Trophoblast cell (in vitro differentiated cells and primary cell): Measurements from ENCODE around the gene ZPR1.

Source experiments
- DNase-seq, 2 donors: peaks; one replicate each; pipeline ENCODE4 v3.0.0-alpha.2; 2016
- H2AFZ ChIP-seq: 2 replicates; pipeline ENCODE4 v1.6.1; 2013; ENCODE audit warnings: low read length, moderate library complexity, mild to moderate bottlenecking; ENCODE audit not compliant: insufficient read depth, poor library complexity
- H2AK5ac ChIP-seq: 2 replicates; pipeline ENCODE4 v1.6.1; 2013; ENCODE audit warnings: mild to moderate bottlenecking, low read length
- H2BK120ac ChIP-seq: 2 replicates; pipeline ENCODE4 v1.6.1; 2013; ENCODE audit warnings: low read length, mild to moderate bottlenecking, moderate library complexity; ENCODE audit not compliant: insufficient read depth, poor library complexity
- H2BK12ac ChIP-seq: 2 replicates; pipeline ENCODE4 v1.6.1; 2013; ENCODE audit warnings: mild to moderate bottlenecking, low read length, moderate library complexity
- H2BK5ac ChIP-seq: 2 replicates; pipeline ENCODE4 v1.6.1; 2013; ENCODE audit warnings: low read length, low read depth, moderate library complexity, mild to moderate bottlenecking; ENCODE audit not compliant: poor library complexity
- H3K14ac ChIP-seq: 2 replicates; pipeline ENCODE4 v1.6.1; 2013; ENCODE audit warnings: mild to moderate bottlenecking, low read length
- H3K18ac ChIP-seq: 2 replicates; pipeline ENCODE4 v1.6.1; 2013; ENCODE audit warnings: mild to moderate bottlenecking, low read length
- H3K23ac ChIP-seq: 2 replicates; pipeline ENCODE4 v1.6.1; 2013; ENCODE audit warnings: low read length
- H3K27ac ChIP-seq: 2 replicates; pipeline ENCODE4 v1.5.1; 2013; ENCODE audit warnings: low read depth, mild to moderate bottlenecking, inconsistent platforms, low read length, moderate library complexity
- H3K27me3 ChIP-seq: 2 replicates; pipeline ENCODE4 v1.6.1; 2013; ENCODE audit warnings: inconsistent platforms, mild to moderate bottlenecking, low read length, moderate library complexity; ENCODE audit not compliant: insufficient read depth
- H3K36me3 ChIP-seq, 2 experiments: 1 replicate in 1 of 2; 2 replicates in 1 of 2; pipeline ENCODE4 v1.6.1; 2013; ENCODE audit warnings: low read length in 2 of 2, mild to moderate bottlenecking in 2 of 2, moderate library complexity in 1 of 2; ENCODE audit not compliant: insufficient read depth in 2 of 2, control insufficient read depth in 1 of 2
- H3K4ac ChIP-seq: 2 replicates; pipeline ENCODE4 v1.6.1; 2013; ENCODE audit warnings: low read depth, mild to moderate bottlenecking, low read length, moderate library complexity
- H3K4me1 ChIP-seq, 2 experiments: 1 replicate in 1 of 2; 2 replicates in 1 of 2; pipeline ENCODE4 v1.6.1; 2013; ENCODE audit warnings: low read length in 2 of 2, mild to moderate bottlenecking in 2 of 2, moderate library complexity in 1 of 2; ENCODE audit not compliant: insufficient read depth in 2 of 2, control insufficient read depth in 1 of 2
- H3K4me2 ChIP-seq: 2 replicates; pipeline ENCODE4 v1.6.1; 2013; ENCODE audit warnings: inconsistent platforms, mild to moderate bottlenecking, low read length, moderate library complexity
- H3K4me3 ChIP-seq: 2 replicates; pipeline ENCODE4 v1.5.1; 2013; ENCODE audit warnings: mild to moderate bottlenecking, low read depth, low read length, inconsistent platforms
- H3K79me1 ChIP-seq: one replicate; pipeline ENCODE4 v1.6.1; 2013; ENCODE audit warnings: low read length
- H3K79me2 ChIP-seq: 2 replicates; pipeline ENCODE4 v1.6.1; 2013; ENCODE audit warnings: low read length, mild to moderate bottlenecking; ENCODE audit not compliant: control insufficient read depth, insufficient read depth, poor library complexity
- H3K9ac ChIP-seq: 2 replicates; pipeline ENCODE4 v1.6.1; 2013; ENCODE audit warnings: mild to moderate bottlenecking, low read length
- H3K9me3 ChIP-seq: 2 replicates; pipeline ENCODE4 v1.6.1; 2013; ENCODE audit warnings: low read depth, mild to moderate bottlenecking, control low read depth, inconsistent platforms, low read length; ENCODE audit not compliant: insufficient read depth
- H4K12ac ChIP-seq: 2 replicates; pipeline ENCODE4 v1.6.1; 2013; ENCODE audit warnings: low read depth, mild to moderate bottlenecking, low read length, moderate library complexity
- H4K8ac ChIP-seq: 2 replicates; pipeline ENCODE4 v1.6.1; 2013; ENCODE audit warnings: low read depth, mild to moderate bottlenecking, low read length, moderate library complexity
- H4K91ac ChIP-seq: one replicate; pipeline ENCODE4 v1.6.1; 2013; ENCODE audit warnings: low read depth, mild to moderate bottlenecking, low read length, moderate library complexity
- WGBS: extraction: QIAGEN DNeasy Blood & Tissue Kit; methylation state at CpG from one replicate; pipeline ENCODE4 v1.1.7; 2013; ENCODE audit warnings: missing lambda C conversion rate; ENCODE audit not compliant: insufficient read length, insufficient coverage; ENCODE audit errors: extremely low coverage; 5-methylcytosine and 5-hydroxymethylcytosine counted together

Gene ZPR1

GRCh38 chr11:116731821-116732220, 56.0 kb downstream of the ZPR1 start:
- no peaks in the 10 kb centered on the region for H3K36me3 ChIP-seq
- H3K9ac ChIP-seq: no peak overlapping the region
- H3K4me1 ChIP-seq: peaks cover 0 to 5% of the 10 kb centered on the region in 2 experiments
- no peaks in the 10 kb centered on the region for H3K79me1 ChIP-seq
- H3K4me3 ChIP-seq: no peak overlapping the region
- no peak for DNase-seq
- H3K9me3 ChIP-seq: no peaks in the 10 kb centered on the region
- no peak overlapping the region for H2BK12ac ChIP-seq
- H2BK5ac ChIP-seq: no peak overlapping the region
- no peak overlapping the region for H2AFZ ChIP-seq
- no peaks in the 10 kb centered on the region for H3K27me3 ChIP-seq
- H2BK120ac ChIP-seq: no peak overlapping the region
- no peak overlapping the region for H2AK5ac ChIP-seq
- H4K91ac ChIP-seq: no peak overlapping the region
- H3K14ac ChIP-seq: no peak overlapping the region
- H3K4me2 ChIP-seq: no peak overlapping the region
- H3K18ac ChIP-seq: no peak overlapping the region
- no CpG with 5 or more reads among the region's 2 CpGs for WGBS
- H4K8ac ChIP-seq: no peak overlapping the region
- H3K79me2 ChIP-seq: no peaks in the 10 kb centered on the region
- H3K23ac ChIP-seq: no peak overlapping the region
- H3K27ac ChIP-seq: no peak overlapping the region
- no peak overlapping the region for H4K12ac ChIP-seq
- no peak overlapping the region for H3K4ac ChIP-seq

- no peak overlapping the region for H2AFZ ChIP-seq
- peak in 1 of 2 donors; percentile 31 for DNase-seq
- no peak overlapping the region for H4K8ac ChIP-seq
Observed at GRCh38 chr11:116731097-116731761, 56.6 kb downstream of the ZPR1 start.

GRCh38 chr11:116730601-116731000, 57.2 kb downstream of the ZPR1 start:
- Histone ChIP-seq H3K79me2 (no peaks in the 10 kb centered on the region), H2BK5ac (no peak overlapping the region), H2BK12ac (no peak overlapping the region), H4K91ac (no peak overlapping the region), H3K9me3 (no peaks in the 10 kb centered on the region), H3K9ac (no peak overlapping the region), H3K14ac (no peak overlapping the region), H2AFZ (no peak overlapping the region), H3K4ac (no peak overlapping the region), H2BK120ac (no peak overlapping the region), H3K79me1 (no peaks in the 10 kb centered on the region), H3K36me3 (no peaks in the 10 kb centered on the region), H4K8ac (no peak overlapping the region), H2AK5ac (no peak overlapping the region), H3K4me3 (no peak overlapping the region), H3K4me2 (no peak overlapping the region), H3K27ac (no peak overlapping the region), H4K12ac (no peak overlapping the region), H3K18ac (no peak overlapping the region), H3K27me3 (no peaks in the 10 kb centered on the region), H3K4me1 (peaks cover 0 to 5% of the 10 kb centered on the region in 2 experiments), H3K23ac (no peak overlapping the region)
- no CpG with 5 or more reads among the region's 6 CpGs for WGBS
- no peak for DNase-seq

More at GRCh38 chr11:116731097-116731761, 56.6 kb downstream of the ZPR1 start:
- Histone ChIP-seq H3K9ac (no peak overlapping the region), H3K79me1 (no peaks in the 10 kb centered on the region), H3K18ac (no peak overlapping the region), H2AK5ac (no peak overlapping the region), H3K4me3 (no peak overlapping the region), H3K27me3 (no peaks in the 10 kb centered on the region), H3K9me3 (no peaks in the 10 kb centered on the region), H3K27ac (no peak overlapping the region), H2BK5ac (no peak overlapping the region), H4K91ac (no peak overlapping the region), H2BK12ac (no peak overlapping the region), H3K79me2 (no peaks in the 10 kb centered on the region), H3K36me3 (no peaks in the 10 kb centered on the region), H3K4me2 (no peak overlapping the region), H3K23ac (no peak overlapping the region), H3K4ac (no peak overlapping the region), H4K12ac (no peak overlapping the region), H2BK120ac (no peak overlapping the region), H3K4me1 (peaks cover 0 to 5% of the 10 kb centered on the region in 2 experiments), H3K14ac (no peak overlapping the region)
- no CpG with 5 or more reads among the region's 11 CpGs for WGBS

GRCh38 chr11:116730241-116730561, 57.6 kb downstream of the ZPR1 start:
- DNase-seq: no peak
- H3K4me2 ChIP-seq: no peak overlapping the region

More at GRCh38 chr11:116730241-116730561, 57.6 kb downstream of the ZPR1 start:
- Histone ChIP-seq H3K27me3 (no peaks in the 10 kb centered on the region), H2BK12ac (no peak overlapping the region), H3K4me3 (no peak overlapping the region), H3K4ac (no peak overlapping the region), H4K8ac (no peak overlapping the region), H4K12ac (no peak overlapping the region), H3K27ac (no peak overlapping the region), H3K18ac (no peak overlapping the region), H3K9ac (no peak overlapping the region), H3K23ac (no peak overlapping the region), H3K14ac (no peak overlapping the region), H3K79me2 (no peaks in the 10 kb centered on the region), H2AK5ac (no peak overlapping the region), H2AFZ (no peak overlapping the region), H2BK5ac (no peak overlapping the region), H4K91ac (no peak overlapping the region), H3K79me1 (no peaks in the 10 kb centered on the region), H2BK120ac (no peak overlapping the region), H3K36me3 (no peaks in the 10 kb centered on the region), H3K9me3 (no peaks in the 10 kb centered on the region), H3K4me1 (peaks cover 0 to 5% of the 10 kb centered on the region in 2 experiments)
- WGBS: no CpG with 5 or more reads among the region's 10 CpGs
